Vagina (tissue), 2 donors: ENCODE data around the gene AP2B1.

Experiments
- POLR2A ChIP-seq, 2 donors: fragments of 450-650 bp; IDR thresholded peaks; one replicate each; pipeline ENCODE4 v1.6.1; 2017; ENCODE audit warnings: antibody characterized with exemption in 2 of 2, mild to moderate bottlenecking in 2 of 2, moderate library complexity in 2 of 2
- POLR2AphosphoS5 ChIP-seq, 2 donors: sonication (generic); formaldehyde crosslinking; IDR thresholded peaks; one replicate each; pipeline ENCODE4 v1.9.0; 2017; ENCODE audit warnings: antibody characterized with exemption in 2 of 2, mild to moderate bottlenecking in 2 of 2, low read depth in 1 of 2; ENCODE audit not compliant: insufficient read depth in 1 of 2
- TF ChIP-seq, protein P1 (sequence below), 3 experiments: fragments of 450-650 bp in 2 of 3; fragments of 200-600 bp in 1 of 3; sonication (generic) in 1 of 3; IDR thresholded peaks; one replicate each; pipeline ENCODE4 v1.5.1; 2017 to 2019; ENCODE audit warnings: antibody characterized with exemption in 3 of 3, mild to moderate bottlenecking in 2 of 3, moderate library complexity in 2 of 3

DNA sequence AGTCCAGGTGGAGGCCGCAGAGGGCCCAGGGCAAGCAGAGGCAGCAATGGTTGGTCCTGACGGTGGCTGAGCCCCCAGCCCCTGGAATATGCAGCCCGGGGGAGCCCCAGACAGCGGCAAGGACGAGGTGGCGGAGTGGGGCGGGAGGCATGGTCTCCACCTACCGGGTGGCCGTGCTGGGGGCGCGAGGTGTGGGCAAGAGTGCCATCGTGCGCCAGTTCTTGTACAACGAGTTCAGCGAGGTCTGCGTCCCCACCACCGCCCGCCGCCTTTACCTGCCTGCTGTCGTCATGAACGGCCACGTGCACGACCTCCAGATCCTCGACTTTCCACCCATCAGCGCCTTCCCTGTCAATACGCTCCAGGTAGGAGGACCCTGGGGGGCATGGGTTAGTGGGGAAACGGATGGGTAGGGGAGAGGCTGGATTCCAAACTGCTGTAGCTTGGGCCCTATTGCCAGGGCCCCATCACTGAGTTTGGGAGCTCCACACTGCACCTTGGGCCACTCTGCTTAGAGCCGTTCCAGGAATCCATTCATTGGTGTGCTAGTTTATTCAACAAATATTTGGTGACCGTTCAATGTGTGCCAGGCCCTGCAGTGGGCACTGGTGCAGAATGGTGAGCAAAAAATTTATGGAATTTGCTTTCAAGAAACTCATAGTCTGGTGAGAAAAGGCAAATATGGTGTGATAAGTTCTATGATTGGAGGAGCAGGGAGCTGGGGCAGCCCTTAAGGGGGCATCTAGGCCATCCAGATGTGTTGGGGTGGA lies 148.1 kb downstream of the AP2B1 start:
- TF ChIP-seq, protein P1, sequence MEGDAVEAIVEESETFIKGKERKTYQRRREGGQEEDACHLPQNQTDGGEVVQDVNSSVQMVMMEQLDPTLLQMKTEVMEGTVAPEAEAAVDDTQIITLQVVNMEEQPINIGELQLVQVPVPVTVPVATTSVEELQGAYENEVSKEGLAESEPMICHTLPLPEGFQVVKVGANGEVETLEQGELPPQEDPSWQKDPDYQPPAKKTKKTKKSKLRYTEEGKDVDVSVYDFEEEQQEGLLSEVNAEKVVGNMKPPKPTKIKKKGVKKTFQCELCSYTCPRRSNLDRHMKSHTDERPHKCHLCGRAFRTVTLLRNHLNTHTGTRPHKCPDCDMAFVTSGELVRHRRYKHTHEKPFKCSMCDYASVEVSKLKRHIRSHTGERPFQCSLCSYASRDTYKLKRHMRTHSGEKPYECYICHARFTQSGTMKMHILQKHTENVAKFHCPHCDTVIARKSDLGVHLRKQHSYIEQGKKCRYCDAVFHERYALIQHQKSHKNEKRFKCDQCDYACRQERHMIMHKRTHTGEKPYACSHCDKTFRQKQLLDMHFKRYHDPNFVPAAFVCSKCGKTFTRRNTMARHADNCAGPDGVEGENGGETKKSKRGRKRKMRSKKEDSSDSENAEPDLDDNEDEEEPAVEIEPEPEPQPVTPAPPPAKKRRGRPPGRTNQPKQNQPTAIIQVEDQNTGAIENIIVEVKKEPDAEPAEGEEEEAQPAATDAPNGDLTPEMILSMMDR (IDR thresholded peaks at IDR 0.05), result no peak
- TF ChIP-seq POLR2A (IDR thresholded peaks at IDR 0.05), result no peak
- TF ChIP-seq POLR2AphosphoS5 (IDR thresholded peaks at IDR 0.05; ENCODE audit: insufficient read depth in 1 of 2, low read depth in 1 of 2), result no peak
